NCI-H82 (cell line): ENCODE measurements around the gene TMEM253.

Experiments used
- DNase-seq: peaks from one replicate; lab custom pipeline; 2025; lab: John Stamatoyannopoulos, UW

TMEM253 gene

DNA sequence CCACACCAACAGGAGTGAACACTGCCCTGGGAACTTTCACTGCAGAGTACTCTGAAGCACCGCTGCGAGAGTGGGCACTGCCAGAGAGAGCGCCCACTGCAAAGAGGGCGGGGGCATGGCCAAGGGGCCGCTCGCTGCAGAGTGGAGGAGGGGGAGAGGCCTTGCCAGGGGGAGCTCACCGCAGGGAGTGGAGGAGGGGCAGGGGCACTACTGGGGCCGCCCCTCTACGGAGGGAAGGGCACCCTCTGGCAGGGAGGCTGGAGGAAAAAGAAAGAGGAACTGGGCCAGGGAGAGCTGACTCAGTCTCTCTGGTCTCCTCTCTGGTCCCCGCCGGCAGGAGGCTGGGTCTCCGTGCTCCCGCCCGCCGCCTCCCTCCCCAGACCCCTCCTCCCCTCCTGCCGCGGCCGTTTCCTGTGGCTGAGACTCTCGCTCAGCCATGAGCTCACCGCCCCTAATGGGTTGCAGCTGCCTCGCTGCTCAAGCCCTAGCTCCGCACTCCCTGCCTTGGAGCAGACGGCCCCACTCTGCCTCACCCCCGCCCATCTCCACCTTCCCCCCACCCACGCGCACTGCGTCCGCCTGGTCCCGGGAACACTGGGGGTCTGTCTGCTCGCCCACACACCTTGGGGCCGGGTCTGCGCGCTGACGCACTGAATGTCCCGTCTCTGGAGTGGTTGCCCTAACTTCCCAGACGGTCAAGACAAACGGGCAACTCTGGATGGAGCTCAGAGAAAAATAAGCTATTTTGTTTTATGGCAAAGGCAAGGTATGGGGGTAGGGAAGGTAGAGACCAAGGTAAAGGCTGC is 29.4 kb upstream of the TMEM253 start:
- peak; percentile 85 for DNase-seq

DNA sequence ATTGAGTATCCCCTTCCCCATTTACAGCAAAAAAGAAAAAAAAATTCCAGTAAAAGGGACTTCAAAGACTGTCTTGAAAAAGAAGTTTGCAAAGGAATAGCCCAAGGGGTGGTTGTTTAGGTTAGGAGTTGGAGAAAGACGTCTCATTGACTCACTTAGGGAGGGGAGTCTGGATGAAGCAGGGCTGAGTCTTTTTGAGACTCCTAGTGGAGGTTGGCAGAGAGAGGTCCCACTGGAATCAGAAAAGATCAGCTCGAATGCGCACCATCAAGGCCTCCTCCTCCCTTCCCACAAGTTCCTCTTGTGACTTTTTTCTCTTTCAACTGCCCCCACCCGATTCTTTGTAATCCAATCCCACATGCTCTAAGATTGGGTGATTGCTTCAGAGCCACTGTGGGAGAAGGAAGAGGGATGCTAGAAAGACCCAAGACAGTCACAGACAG is 28.8 kb upstream of the TMEM253 start:
- no peak for DNase-seq

DNA sequence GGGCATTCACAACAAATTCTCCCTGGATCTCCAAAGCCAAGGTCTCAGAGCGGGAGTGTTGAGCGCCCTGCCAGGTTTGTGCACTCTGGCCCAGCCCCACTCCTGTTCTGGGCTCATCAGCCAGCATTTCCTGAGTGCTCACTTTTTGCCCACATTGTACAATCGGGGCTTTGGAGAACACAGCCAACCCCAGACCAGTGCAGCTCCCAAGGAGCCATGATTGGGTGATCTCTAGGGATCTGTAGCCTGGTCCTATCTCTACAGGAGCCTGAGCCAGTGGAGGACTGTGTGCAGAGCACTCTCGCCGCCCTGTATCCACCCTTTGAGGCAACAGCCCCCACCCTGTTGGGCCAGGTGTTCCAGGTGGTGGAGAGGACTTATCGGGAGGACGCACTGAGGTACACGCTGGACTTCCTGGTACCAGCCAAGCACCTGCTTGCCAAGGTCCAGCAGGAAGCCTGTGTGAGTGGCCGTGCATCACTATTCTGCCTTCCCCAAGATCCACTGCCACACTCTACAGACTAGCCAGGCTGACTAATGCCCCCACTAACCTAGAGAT is 28.0 kb upstream of the TMEM253 start:
- no peak for DNase-seq

DNA sequence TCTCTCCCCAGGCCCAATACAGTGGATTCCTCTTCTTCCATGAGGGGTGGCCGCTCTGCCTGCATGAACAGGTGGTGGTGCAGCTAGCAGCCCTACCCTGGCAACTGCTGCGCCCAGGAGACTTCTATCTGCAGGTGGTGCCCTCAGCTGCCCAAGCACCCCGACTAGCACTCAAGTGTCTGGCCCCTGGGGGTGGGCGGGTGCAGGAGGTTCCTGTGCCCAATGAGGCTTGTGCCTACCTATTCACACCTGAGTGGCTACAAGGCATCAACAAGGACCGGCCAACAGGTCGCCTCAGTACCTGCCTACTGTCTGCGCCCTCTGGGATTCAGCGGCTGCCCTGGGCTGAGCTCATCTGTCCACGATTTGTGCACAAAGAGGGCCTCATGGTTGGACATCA is 26.9 kb upstream of the TMEM253 start:
- no peak for DNase-seq

DNA sequence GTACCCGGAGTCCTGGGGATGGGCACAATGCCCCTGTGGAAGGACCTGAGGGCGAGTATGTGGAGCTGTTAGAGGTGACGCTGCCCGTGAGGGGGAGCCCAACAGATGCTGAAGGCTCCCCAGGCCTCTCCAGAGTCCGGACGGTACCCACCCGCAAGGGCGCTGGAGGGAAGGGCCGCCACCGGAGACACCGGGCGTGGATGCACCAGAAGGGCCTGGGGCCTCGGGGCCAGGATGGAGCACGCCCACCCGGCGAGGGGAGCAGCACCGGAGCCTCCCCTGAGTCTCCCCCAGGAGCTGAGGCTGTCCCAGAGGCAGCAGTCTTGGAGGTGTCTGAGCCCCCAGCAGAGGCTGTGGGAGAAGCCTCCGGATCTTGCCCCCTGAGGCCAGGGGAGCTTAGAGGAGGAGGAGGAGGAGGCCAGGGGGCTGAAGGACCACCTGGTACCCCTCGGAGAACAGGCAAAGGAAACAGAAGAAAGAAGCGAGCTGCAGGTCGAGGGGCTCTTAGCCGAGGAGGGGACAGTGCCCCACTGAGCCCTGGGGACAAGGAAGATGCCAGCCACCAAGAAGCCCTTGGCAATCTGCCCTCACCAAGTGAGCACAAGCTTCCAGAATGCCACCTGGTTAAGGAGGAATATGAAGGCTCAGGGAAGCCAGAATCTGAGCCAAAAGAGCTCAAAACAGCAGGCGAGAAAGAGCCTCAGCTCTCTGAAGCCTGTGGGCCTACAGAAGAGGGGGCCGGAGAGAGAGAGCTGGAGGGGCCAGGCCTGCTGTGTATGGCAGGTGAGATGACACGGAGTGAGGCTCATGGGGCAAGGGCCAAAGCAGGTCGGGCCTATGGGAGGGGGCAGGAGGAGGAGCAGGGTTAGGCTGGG is 26.2 kb upstream of the TMEM253 start:
- no peak for DNase-seq

DNA sequence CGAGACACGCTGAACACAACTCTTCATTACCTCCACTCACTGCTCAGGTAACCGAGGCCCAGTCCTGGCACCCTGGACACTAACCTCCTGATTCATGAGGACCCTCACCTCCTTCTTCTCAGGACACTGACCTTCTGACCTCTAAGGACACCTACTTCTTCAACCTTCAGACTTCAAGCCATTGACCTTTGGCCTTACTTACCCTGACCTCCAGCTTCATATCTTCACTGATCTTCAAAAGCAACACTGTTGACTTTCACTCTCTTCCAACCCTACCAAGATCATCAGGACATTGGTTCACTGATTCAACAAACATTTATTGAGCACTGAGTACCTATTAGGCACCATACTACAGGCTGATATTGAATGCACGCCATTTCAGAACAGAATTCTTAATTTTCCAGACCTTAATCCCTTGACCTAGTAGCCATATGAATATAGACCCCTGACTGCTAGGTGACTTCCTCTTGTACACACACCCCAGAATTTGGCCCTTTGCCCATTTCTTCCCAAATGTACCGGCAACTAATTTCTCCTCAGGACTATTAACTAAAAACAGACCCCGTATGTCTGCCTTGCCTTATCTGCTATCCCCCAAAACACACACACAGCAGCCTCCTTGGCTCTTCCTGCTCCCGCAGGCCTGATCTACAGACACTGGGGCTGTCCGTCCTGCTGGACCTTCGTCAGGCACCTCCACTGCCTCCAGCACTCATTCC is 25.0 kb upstream of the TMEM253 start:
- DNase-seq, result no peak

DNA sequence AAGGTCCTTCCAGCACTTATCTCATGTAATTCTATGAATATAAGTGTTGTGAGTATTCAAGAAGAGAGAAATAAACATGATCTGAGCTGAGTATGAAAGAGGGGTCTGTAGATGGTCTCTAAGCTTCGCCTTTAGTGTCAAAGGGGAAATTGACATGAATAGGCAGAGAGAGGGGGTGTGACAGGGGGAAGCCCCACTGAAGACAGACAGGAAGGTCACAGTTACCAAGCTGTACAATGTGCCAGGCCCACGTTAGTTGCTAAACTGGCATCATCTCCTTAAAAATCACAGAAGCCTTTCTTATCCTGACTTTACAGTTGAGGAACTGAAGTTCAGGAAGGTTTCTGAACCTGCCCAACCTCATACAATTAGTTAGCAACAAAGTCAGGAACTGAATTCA is 23.2 kb upstream of the TMEM253 start:
- DNase-seq, result no peak

DNA sequence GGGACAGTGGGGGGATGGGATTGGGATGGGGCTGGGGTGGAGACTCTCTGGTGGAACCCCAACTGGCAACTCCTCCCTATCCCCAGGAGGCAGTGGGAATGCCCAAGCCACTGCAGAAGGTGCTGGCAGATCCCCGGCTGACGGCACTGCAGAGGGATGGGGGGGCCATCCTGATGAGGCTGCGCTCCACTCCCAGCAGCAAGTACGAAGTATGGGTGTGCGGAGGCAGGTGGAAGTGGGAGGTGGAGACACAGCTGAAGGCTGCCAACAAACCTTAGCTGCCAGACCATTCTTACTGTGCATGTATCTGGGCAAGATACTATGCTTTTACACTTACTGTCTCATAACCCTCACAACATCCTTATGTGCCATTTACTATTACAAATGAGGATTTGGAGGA is 22.6 kb upstream of the TMEM253 start:
- DNase-seq, result no peak

DNA sequence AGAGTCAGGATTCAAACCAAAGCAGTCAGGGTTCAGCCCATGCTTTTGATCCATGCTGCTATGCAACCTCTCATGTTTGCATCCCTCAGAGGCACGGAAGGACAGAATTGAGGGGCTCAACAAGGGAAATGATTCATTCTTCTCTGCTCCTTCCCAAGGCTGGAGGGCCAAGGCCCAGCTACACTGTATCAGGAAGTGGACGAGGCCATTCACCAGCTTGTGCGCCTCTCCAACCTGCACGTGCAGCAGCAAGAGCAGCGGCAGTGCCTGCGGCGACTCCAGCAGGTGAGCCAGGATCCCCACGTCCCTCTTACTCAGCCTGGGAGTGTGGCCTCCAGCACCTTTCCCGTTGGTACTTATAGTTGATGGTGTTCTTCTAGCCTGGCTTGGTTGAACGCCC is 22.1 kb upstream of the TMEM253 start:
- no peak for DNase-seq

DNA sequence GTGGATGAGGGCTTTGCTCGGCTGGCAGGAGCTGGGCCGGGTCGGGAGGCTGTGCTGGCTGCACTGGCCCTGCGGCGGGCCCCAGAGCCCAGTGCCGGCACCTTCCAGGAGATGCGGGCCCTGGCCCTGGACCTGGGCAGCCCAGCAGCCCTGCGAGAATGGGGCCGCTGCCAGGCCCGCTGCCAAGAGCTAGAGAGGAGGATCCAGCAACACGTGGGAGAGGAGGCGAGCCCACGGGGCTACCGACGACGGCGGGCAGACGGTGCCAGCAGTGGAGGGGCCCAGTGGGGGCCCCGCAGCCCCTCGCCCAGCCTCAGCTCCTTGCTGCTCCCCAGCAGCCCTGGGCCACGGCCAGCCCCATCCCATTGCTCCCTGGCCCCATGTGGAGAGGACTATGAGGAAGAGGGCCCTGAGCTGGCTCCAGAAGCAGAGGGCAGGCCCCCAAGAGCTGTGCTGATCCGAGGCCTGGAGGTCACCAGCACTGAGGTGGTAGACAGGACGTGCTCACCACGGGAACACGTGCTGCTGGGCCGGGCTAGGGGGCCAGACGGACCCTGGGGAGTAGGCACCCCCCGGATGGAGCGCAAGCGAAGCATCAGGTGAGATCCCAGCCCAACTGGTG is 19.2 kb upstream of the TMEM253 start:
- DNase-seq, result no peak

DNA sequence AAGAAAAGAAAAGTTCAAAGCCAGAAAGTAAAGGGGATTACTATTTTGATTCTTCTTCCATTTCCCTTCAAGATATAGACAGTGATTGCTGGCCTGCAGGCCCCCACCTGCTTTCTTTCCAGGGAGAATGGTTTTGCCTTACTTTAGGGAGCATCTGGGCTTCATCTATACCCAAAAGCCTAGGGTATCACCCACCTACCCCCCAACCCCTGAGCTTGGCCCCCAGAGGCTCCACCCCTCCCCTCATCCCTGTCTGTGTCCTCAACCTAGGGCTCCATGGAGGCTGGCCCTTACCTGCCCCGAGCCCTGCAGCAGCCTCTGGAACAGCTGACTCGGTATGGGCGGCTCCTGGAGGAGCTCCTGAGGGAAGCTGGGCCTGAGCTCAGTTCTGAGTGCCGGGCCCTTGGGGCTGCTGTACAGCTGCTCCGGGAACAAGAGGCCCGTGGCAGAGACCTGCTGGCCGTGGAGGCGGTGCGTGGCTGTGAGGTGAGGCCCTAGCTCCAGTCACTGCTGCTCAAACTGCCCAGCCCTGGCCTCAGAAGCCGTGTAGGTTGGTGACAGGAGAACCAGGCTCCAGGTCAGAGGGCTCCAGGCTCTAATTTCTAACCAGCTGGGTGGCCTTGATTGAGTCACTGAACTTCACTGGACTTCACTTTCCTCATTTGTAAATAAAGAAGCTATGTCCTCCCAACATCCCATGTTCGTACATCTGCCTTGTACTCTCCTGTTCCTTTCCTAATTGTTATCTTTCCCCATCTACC is 17.1 kb upstream of the TMEM253 start:
- DNase-seq, result no peak

DNA sequence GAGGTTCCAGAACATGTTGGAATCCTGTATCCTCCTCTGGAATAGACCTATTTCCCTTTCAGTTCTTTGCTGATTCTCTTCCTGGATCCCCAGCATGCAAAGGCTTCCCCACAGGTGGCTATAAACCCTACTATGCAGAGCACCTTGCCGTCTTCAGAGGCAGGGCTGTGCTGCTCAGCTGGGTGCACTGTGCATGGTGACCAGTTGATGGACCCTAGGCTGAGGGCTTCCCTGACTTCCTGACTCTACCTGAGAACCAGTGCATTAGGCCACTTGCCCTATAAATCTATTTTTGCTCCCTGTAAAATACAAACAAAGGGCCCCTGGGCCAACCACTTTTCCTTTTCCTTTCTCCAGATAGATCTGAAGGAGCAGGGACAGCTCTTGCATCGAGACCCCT is 16.5 kb upstream of the TMEM253 start:
- DNase-seq, result no peak

DNA sequence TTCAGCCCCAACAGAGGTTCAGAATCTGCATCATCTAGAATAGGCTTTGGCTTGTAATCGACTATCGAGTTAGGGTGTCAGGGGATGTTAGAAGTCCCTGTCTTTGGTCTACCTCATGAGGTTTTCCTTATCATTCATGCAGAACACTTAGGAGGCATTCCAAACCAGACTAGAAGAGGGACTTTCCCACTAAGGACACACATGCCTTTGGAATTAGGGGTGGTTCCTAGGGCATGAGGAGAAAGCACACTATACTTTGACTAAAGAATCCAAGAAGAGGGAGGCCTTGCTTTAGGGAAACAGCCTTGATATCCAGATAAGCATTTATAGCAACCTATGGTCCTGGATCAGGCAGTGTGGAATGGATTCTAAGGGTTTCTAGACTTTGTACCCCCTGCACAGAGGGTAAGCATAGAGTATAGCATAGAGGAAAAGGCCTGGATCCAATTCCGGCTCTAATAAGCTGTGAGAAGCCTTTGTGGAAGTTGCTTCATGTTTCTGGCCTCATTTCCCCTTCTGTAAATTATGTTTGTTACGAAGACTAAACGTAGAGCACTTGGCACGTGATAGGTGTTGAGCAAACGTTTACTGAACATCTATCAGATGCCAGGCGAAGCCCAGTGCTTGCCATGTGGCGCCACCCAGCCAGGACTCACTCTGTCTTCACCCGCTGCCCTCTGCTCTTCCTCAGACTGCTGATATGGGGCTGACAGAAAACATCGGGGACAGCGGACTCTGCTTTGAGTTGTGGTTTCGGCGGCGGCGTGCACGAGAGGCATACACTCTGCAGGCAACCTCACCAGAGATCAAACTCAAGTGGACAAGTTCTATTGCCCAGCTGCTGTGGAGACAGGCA is 15.6 kb upstream of the TMEM253 start:
- no peak for DNase-seq

DNA sequence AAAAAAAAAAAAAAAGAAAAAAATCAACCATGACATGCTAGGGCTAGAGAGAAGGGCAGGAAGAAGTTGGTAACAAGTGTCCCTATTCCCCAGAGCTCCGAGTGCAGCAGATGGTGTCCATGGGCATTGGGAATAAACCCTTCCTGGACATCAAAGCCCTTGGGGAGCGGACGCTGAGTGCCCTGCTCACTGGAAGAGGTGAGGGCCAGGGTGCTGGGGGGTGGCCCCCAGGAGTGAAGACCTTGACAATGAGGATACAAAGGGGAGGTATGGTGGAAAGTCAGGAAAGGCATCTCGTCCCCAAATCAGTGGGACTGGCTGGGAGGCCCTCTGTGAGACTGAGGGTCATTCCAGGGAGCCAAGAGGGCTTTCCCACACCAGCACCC is 14.0 kb upstream of the TMEM253 start:
- no peak for DNase-seq

DNA sequence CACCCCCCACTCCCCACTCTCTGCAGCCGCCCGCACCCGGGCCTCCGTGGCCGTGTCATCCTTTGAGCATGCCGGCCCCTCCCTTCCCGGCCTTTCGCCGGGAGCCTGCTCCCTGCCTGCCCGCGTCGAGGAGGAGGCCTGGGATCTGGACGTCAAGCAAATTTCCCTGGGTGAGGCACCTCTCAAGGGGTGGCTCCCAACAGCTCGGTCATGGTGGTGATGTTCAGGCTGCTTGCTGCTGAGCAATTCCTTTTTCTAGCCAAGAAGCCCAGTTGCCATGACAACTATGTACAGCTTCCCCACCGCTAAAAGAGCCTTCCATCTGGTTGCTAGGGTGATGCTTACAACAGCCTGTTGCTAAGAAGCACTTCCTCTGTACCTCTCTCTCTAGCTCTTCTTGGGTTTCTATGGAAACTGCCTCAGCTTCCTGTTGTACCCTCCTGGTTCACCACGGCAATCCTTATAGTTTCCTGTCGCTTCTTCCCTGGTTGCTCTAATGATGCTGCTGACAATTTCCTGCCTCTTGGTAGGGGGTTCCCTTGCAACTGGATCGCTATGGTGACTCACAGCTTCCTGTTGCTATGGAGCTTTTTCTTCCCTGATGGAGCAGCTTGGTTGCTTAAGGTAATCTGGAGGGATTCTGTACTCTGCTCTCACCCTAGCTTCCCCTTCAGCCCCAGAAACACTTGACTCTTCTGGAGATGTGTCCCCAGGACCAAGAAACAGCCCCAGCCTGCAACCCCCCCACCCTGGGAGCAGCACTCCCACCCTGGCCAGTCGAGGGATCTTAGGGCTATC is 13.4 kb upstream of the TMEM253 start:
- peak; percentile 48 for DNase-seq

DNA sequence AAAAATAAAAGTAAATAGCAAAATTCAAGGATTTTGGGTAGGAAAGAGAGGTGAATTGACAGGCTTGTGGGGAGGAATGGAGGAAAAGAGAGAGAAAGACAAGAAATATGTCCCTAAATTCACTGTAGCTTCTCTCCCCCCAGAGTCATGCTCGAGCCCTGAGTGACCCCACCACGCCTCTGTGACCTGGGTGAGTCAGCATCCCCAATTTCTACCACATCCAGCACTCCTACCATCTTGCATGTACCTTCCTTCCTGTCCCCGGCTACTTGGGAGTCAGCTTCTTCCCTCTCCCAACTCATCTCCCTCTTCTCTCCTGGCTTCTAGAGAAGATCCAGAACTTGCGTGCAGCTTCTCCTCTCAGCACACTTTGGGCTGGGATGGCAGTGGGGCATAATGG is 12.2 kb upstream of the TMEM253 start:
- no peak for DNase-seq

DNA sequence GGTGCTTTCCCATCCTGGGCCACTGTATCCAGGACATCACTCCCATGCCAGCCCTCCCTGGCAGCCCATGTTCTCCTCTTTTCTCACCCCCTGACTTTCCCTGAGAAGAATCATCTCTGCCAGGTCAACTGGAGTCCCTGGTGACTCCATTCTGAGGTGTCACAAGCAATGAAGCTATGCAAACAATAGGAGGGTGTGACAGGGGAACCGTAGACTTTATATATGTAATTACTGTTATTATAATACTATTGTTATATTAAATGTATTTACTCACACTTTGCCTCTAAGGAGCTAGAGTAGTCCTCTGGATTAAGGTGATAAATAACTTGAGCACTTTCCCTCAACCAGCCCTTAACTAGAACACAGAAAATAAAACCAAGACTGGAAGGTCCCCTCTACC is 11.6 kb upstream of the TMEM253 start:
- no peak for DNase-seq

DNA sequence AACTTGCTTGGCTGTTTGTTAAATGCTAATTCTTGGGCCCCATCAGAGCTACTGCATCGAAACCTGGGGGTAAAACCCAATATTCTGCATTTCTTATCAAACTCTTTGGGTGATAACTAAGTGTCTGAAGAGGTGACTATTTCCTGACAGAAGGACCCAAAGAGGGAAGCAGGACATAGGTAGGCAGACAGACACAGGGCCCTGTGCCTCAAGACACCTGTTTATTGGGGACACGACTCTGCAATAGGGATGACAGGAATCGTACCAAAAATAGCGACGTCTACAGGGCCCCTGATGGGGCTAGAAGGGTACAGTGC is 11.0 kb upstream of the TMEM253 start:
- DNase-seq, result no peak

DNA sequence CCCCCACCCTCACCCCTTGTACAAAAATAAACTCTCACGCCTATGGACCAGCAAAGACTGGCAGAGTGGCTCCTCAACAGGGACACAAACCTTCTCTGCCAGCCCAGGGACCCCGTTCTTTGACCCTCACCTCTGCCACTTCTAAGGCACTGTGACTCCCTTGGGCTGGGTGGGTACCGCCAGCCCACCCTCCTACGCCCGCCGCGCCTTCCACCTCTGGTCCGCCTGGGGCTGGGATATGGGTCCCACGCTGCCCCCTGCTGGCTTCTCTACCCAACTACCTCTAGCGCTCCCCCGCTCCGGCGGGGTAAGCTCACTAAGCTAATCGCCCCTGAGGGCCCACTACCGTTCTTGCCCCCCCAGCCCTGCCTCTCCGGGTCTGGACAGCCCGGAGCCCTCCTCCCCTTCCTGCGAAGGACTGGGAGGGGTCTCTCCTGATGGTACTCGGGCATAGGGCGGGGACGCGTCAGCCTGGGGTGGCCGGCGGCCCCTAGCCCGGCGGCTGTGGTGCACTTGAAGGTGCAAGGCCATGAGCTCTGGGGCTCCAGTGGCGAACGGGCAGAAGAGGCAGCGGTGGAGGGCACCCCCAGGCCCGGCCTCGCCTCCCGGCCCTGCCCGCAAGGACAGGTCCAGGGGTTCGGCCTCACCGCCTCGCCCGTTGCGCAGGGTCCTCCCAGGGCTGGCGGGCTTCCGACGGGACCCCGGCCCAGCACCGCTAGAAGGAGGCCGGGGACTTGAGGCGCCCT is 10.5 kb upstream of the TMEM253 start:
- DNase-seq, result peak; percentile 36
